C4-2B (cell line): ENCODE measurements around the gene D2HGDH.

ENCODE experiments used
- ZFX ChIP-seq: fragments of 450-650 bp; IDR thresholded peaks from 2 replicates; pipeline ENCODE4 v1.6.1; 2017
- TF ChIP-seq, protein P1 (sequence below): fragments of 450-650 bp; conservative IDR thresholded peaks from 2 replicates; pipeline ENCODE4 v1.5.1; 2017; ENCODE audit warnings: mild to moderate bottlenecking

GRCh38 chr2:241739177-241739576 is 4.7 kb downstream of the D2HGDH start:
- no peak for TF ChIP-seq ZFX
- TF ChIP-seq, protein P1, sequence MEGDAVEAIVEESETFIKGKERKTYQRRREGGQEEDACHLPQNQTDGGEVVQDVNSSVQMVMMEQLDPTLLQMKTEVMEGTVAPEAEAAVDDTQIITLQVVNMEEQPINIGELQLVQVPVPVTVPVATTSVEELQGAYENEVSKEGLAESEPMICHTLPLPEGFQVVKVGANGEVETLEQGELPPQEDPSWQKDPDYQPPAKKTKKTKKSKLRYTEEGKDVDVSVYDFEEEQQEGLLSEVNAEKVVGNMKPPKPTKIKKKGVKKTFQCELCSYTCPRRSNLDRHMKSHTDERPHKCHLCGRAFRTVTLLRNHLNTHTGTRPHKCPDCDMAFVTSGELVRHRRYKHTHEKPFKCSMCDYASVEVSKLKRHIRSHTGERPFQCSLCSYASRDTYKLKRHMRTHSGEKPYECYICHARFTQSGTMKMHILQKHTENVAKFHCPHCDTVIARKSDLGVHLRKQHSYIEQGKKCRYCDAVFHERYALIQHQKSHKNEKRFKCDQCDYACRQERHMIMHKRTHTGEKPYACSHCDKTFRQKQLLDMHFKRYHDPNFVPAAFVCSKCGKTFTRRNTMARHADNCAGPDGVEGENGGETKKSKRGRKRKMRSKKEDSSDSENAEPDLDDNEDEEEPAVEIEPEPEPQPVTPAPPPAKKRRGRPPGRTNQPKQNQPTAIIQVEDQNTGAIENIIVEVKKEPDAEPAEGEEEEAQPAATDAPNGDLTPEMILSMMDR: no peak
